Measurements from ENCODE around the gene CDON. TPM values are rescaled to one million over a fixed set of nuclear protein-coding genes. Genes with fewer than 3 reads are reported as not detected.

The CDON gene
- total and polyA plus RNA-seq, 2 donors (not counting 1 experiment from before 2014, with no cell fraction given), result 0.01 TPM; not detected in 1

GRCh38 chr11:126059238-126059781, 3.4 kb downstream of the CDON start:
- no peak overlapping the region for H3K4me3 ChIP-seq (ENCODE audit: control extremely low read depth in 1 of 5, extremely low read depth in 1 of 5, insufficient read depth in 1 of 5, low read depth in 2 of 5, low read length in 4 of 5)
- no peak overlapping the region for H3K27ac ChIP-seq (ENCODE audit: low read length in 2 of 2)
- POLR2A ChIA-PET, result no interaction called here
- no peak overlapping the region for H2AFZ ChIP-seq (ENCODE audit: insufficient read depth, low read depth, low read length, poor library complexity, severe bottlenecking)
- intact Hi-C loops (cut with micrococcal nuclease), result no loop called here
- peaks cover 0 to 8% (median 0%) of the 10 kb centered on the region in 3 donors for H3K9me3 ChIP-seq (ENCODE audit: control extremely low read depth in 1 of 3, control insufficient read depth in 2 of 3, insufficient read depth in 1 of 3, low read length in 2 of 3)
- CTCF ChIA-PET, result no interaction called here
- Mint-ChIP-seq H3K27ac (no peak overlapping the region), H3K9me3 (ENCODE audit: insufficient read depth) (no peaks in the 10 kb centered on the region), H3K27me3 (peaks cover 60% of the 10 kb centered on the region), H3K4me3 (no peak overlapping the region), H3K4me1 (peaks cover 10% of the 10 kb centered on the region)
- no peak for ATAC-seq (ENCODE audit: low read depth)
- 38% methylated on average over 6 of the region's 10 CpGs for WGBS (ENCODE audit: insufficient coverage)
- H3K79me2 ChIP-seq (ENCODE audit: control insufficient read depth, insufficient read depth, low read length), result no peaks in the 10 kb centered on the region
- no peak overlapping the region for H3K9ac ChIP-seq (ENCODE audit: low read length)
- no peaks in the 10 kb centered on the region for H3K36me3 ChIP-seq (replicated peaks in 1 of 2; ENCODE audit: control extremely low read depth in 1 of 2, control insufficient read depth in 1 of 2, extremely low read depth in 1 of 2, insufficient read depth in 2 of 2, low read length in 1 of 2)
- TF ChIP-seq EZH2 (IDR thresholded peaks at IDR 0.05; ENCODE audit: borderline replicate concordance, insufficient read depth, low read depth, low read length, poor library complexity, severe bottlenecking) (no peak), CTCF (IDR thresholded peaks at IDR 0.05) (no peak)
- H3K4me1 ChIP-seq (ENCODE audit: control insufficient read depth in 2 of 2, insufficient read depth in 2 of 2, low read length in 2 of 2), result peaks cover 8 to 10% of the 10 kb centered on the region in 2 donors
- H3K27me3 ChIP-seq (replicated peaks in 1 of 4; ENCODE audit: control extremely low read depth in 1 of 4, control insufficient read depth in 3 of 4, insufficient read depth in 4 of 4, low read length in 3 of 4), result peaks cover 0 to 30% (median 25%) of the 10 kb centered on the region in 4 experiments
- H3K4me2 ChIP-seq (replicated peaks; ENCODE audit: low read depth, low read length, poor library complexity, severe bottlenecking), result no peak overlapping the region
- no peaks in the 10 kb centered on the region for H4K20me1 ChIP-seq (ENCODE audit: control insufficient read depth, insufficient read depth, low read length, poor library complexity, severe bottlenecking)
- no peak for DNase-seq

- CTCF ChIA-PET, result no interaction called here
- intact Hi-C loops (cut with micrococcal nuclease), result no loop called here
Measured at GRCh38 chr11:126058105-126058874, 4.4 kb downstream of the CDON start.

More at GRCh38 chr11:126058105-126058874, 4.4 kb downstream of the CDON start:
- Histone ChIP-seq H3K9ac (ENCODE audit: low read length) (no peak overlapping the region), H3K4me2 (replicated peaks; ENCODE audit: low read depth, low read length, poor library complexity, severe bottlenecking) (no peak overlapping the region), H2AFZ (ENCODE audit: insufficient read depth, low read depth, low read length, poor library complexity, severe bottlenecking) (no peak overlapping the region), H3K36me3 (replicated peaks in 1 of 2; ENCODE audit: control extremely low read depth in 1 of 2, control insufficient read depth in 1 of 2, extremely low read depth in 1 of 2, insufficient read depth in 2 of 2, low read length in 1 of 2) (no peaks in the 10 kb centered on the region), H4K20me1 (ENCODE audit: control insufficient read depth, insufficient read depth, low read length, poor library complexity, severe bottlenecking) (no peaks in the 10 kb centered on the region), H3K9me3 (ENCODE audit: control extremely low read depth in 1 of 3, control insufficient read depth in 2 of 3, insufficient read depth in 1 of 3, low read length in 2 of 3) (peaks cover 0 to 5% (median 0%) of the 10 kb centered on the region in 3 donors), H3K27ac (ENCODE audit: low read length in 2 of 2) (no peak overlapping the region), H3K4me1 (ENCODE audit: control insufficient read depth in 2 of 2, insufficient read depth in 2 of 2, low read length in 2 of 2) (peaks cover 6 to 8% of the 10 kb centered on the region in 2 donors), H3K4me3 (ENCODE audit: control extremely low read depth in 1 of 5, extremely low read depth in 1 of 5, insufficient read depth in 1 of 5, low read depth in 2 of 5, low read length in 4 of 5) (no peak overlapping the region), H3K79me2 (ENCODE audit: control insufficient read depth, insufficient read depth, low read length) (no peaks in the 10 kb centered on the region), H3K27me3 (replicated peaks in 1 of 4; ENCODE audit: control extremely low read depth in 1 of 4, control insufficient read depth in 3 of 4, insufficient read depth in 4 of 4, low read length in 3 of 4) (peaks cover 0 to 29% (median 23%) of the 10 kb centered on the region in 4 experiments)
- peaks cover 8% of the 10 kb centered on the region for H3K4me1 Mint-ChIP-seq
- DNase-seq, result no peak
- POLR2A ChIA-PET, result no interaction called here
- no peak overlapping the region for H3K4me3 Mint-ChIP-seq
- TF ChIP-seq CTCF (IDR thresholded peaks at IDR 0.05), result no peak
- TF ChIP-seq EZH2 (IDR thresholded peaks at IDR 0.05; ENCODE audit: borderline replicate concordance, insufficient read depth, low read depth, low read length, poor library complexity, severe bottlenecking), result no peak
- peaks cover 53% of the 10 kb centered on the region for H3K27me3 Mint-ChIP-seq
- no peaks in the 10 kb centered on the region for H3K9me3 Mint-ChIP-seq (ENCODE audit: insufficient read depth)
- no peak overlapping the region for H3K27ac Mint-ChIP-seq
- WGBS (ENCODE audit: insufficient coverage), result 100% methylated on average over 1 of the region's 6 CpGs
- no peak for ATAC-seq (ENCODE audit: low read depth)
